ENCODE data around the gene CCDC197.

DNA sequence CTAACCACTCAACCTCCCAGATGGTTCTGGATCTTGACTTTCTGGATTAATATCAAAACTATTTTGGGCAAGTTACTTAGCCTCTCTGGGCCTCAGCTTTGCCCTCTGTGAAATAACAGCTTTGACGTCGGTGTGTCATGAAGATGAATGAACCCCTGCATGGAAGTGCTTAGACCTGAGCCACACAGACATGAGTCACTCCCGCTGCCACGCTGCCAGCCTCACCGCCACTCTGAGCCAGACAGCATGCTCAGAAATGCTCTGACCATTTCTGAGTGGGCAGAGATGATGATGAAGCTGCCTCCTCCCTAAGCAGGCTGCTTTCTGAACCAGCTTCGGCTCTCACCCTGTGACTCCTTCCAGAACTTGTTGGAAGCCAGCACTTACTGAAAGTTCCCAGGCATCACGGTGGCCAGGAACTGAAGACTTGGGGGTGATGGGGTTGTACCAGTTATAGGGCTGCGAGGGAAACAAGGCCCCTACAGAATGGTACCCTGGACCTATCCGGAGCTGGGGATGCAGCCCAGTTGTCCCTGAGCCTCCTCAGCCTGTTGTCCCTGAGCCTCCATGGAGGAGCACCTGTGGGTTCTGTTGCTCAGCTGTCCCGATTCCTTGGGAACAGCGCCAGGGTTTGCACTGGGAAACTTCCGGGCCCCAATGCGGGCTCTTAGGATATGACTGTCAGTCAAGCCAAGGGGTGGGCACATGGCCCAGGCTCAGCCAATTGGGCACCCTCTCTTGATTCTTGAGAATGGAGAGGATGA lies 2.0 kb upstream of the CCDC197 start:
- peak; percentile 73 to 85 (median 80) for TF ChIP-seq POLR2AphosphoS5 (IDR thresholded peaks at IDR 0.05)
- no peak for TF ChIP-seq POLR2A (IDR thresholded peaks at IDR 0.05)
- TF ChIP-seq CTCF (IDR thresholded peaks at IDR 0.05): no peak

All from sigmoid colon (tissue), 4 donors.